H9 (cell line): ENCODE results near the gene ANKMY1. TPM values are rescaled to one million over a fixed set of nuclear protein-coding genes. Genes with fewer than 3 reads are reported as not detected.

Experiments
- DNase-seq: peaks from one replicate; pipeline ENCODE4 v3.0.0-alpha.2; 2017
- H2AFZ ChIP-seq: one replicate; pipeline ENCODE4 v1.6.1; 2013; ENCODE audit warnings: mild to moderate bottlenecking, low read length, control low read depth, moderate library complexity
- H2AK5ac ChIP-seq: 2 replicates; pipeline ENCODE4 v1.6.1; 2013; ENCODE audit warnings: low read length, control low read depth, mixed read lengths; ENCODE audit not compliant: insufficient read length
- H2BK120ac ChIP-seq: one replicate; pipeline ENCODE4 v1.6.1; 2013; ENCODE audit warnings: low read depth, mild to moderate bottlenecking, low read length, control low read depth, inconsistent platforms; ENCODE audit not compliant: poor library complexity, severe bottlenecking
- H2BK12ac ChIP-seq: 2 replicates; pipeline ENCODE4 v1.6.1; 2013; ENCODE audit warnings: low read length, control low read depth, mixed read lengths, low read depth; ENCODE audit not compliant: insufficient read length
- H2BK15ac ChIP-seq: 2 replicates; pipeline ENCODE4 v1.6.1; 2013; ENCODE audit warnings: low read depth, low read length, control low read depth
- H2BK20ac ChIP-seq: one replicate; pipeline ENCODE4 v1.6.1; 2013; ENCODE audit warnings: low read depth, mild to moderate bottlenecking, low read length, control low read depth, inconsistent platforms; ENCODE audit not compliant: poor library complexity, severe bottlenecking
- H2BK5ac ChIP-seq: 2 replicates; pipeline ENCODE4 v1.6.1; 2013; ENCODE audit warnings: low read length, control low read depth, mixed read lengths; ENCODE audit not compliant: insufficient read length
- H3K14ac ChIP-seq: 2 replicates; pipeline ENCODE4 v1.6.1; 2013; ENCODE audit warnings: low read length, control low read depth; ENCODE audit not compliant: insufficient read depth
- H3K18ac ChIP-seq: 2 replicates; pipeline ENCODE4 v1.6.1; 2013; ENCODE audit warnings: low read depth, mild to moderate bottlenecking, mixed read lengths, low read length, control low read depth; ENCODE audit not compliant: insufficient read length
- H3K23ac ChIP-seq: 2 replicates; pipeline ENCODE4 v1.6.1; 2013; ENCODE audit warnings: low read length, control low read depth, mixed read lengths, low read depth; ENCODE audit not compliant: insufficient read length
- H3K23me2 ChIP-seq: 2 replicates; pipeline ENCODE4 v1.6.1; 2013; ENCODE audit warnings: low read depth, mild to moderate bottlenecking, mixed read lengths, low read length, control low read depth; ENCODE audit not compliant: insufficient read length, poor library complexity, severe bottlenecking
- H3K27ac ChIP-seq: 2 replicates; pipeline ENCODE4 v1.5.1; 2013; ENCODE audit warnings: low read length, control low read depth, mixed read lengths, low read depth; ENCODE audit not compliant: insufficient read length
- H3K27me3 ChIP-seq: 2 replicates; pipeline ENCODE4 v1.6.1; 2013; ENCODE audit warnings: low read length, control low read depth, inconsistent platforms; ENCODE audit not compliant: insufficient read depth
- H3K4ac ChIP-seq: 2 replicates; pipeline ENCODE4 v1.6.1; 2013; ENCODE audit warnings: low read depth, mild to moderate bottlenecking, control low read depth, inconsistent platforms, low read length, moderate library complexity
- H3K4me1 ChIP-seq: 2 replicates; pipeline ENCODE4 v1.6.1; 2013; ENCODE audit warnings: low read length, control low read depth, inconsistent platforms; ENCODE audit not compliant: insufficient read depth
- H3K4me2 ChIP-seq: 2 replicates; pipeline ENCODE4 v1.6.1; 2013; ENCODE audit warnings: low read length, control low read depth, mixed read lengths; ENCODE audit not compliant: insufficient read length, insufficient read depth
- H3K56ac ChIP-seq: 2 replicates; pipeline ENCODE4 v1.6.1; 2013; ENCODE audit warnings: low read depth, mild to moderate bottlenecking, mixed read lengths, low read length, control low read depth; ENCODE audit not compliant: insufficient read length
- H3K79me1 ChIP-seq: 2 replicates; pipeline ENCODE4 v1.6.1; 2013; ENCODE audit warnings: low read depth, mild to moderate bottlenecking, moderate library complexity, low read length, control low read depth, inconsistent platforms; ENCODE audit not compliant: insufficient read depth, poor library complexity, severe bottlenecking
- H3K79me2 ChIP-seq: 2 replicates; pipeline ENCODE4 v1.6.1; 2013; ENCODE audit warnings: low read length, control low read depth, inconsistent platforms; ENCODE audit not compliant: insufficient read depth
- H3K9ac ChIP-seq: 2 replicates; pipeline ENCODE4 v1.6.1; 2013; ENCODE audit warnings: low read length, control low read depth, mixed read lengths; ENCODE audit not compliant: insufficient read length; ENCODE audit errors: extremely low read depth
- H3K9me3 ChIP-seq: one replicate; pipeline ENCODE4 v1.6.1; 2013; ENCODE audit warnings: low read depth, low read length, inconsistent platforms; ENCODE audit not compliant: control insufficient read depth
- H3T11ph ChIP-seq: one replicate; pipeline ENCODE4 v1.6.1; 2013; ENCODE audit warnings: mild to moderate bottlenecking, low read length, control low read depth, inconsistent platforms
- H4K20me1 ChIP-seq: one replicate; pipeline ENCODE4 v1.6.1; 2013; ENCODE audit not compliant: control insufficient read depth, insufficient read length, insufficient read depth
- H4K5ac ChIP-seq: 2 replicates; pipeline ENCODE4 v1.6.1; 2013; ENCODE audit warnings: low read depth, mild to moderate bottlenecking, mixed read lengths, low read length, control low read depth; ENCODE audit not compliant: insufficient read length
- H4K8ac ChIP-seq: replicated peaks from 2 replicates; pipeline ENCODE4 v1.6.1; 2013; ENCODE audit warnings: low read length, control low read depth, mixed read lengths, low read depth; ENCODE audit not compliant: insufficient read length
- H4K91ac ChIP-seq: 2 replicates; pipeline ENCODE4 v1.6.1; 2013; ENCODE audit warnings: low read depth, mild to moderate bottlenecking, moderate library complexity, mixed read lengths, low read length, control low read depth; ENCODE audit not compliant: insufficient read length
- H3K27ac Mint-ChIP-seq, 3 experiments: 2 replicates in 2 of 3; 3 replicates in 1 of 3; pipeline ENCODE4 v1.8.0; 2020 to 2021; ENCODE audit warnings: mixed read lengths in 3 of 3, mild to moderate bottlenecking in 1 of 3, moderate library complexity in 1 of 3
- H3K27me3 Mint-ChIP-seq: 2 replicates; pipeline ENCODE4 v1.8.0; 2021; ENCODE audit warnings: low read depth, mild to moderate bottlenecking, moderate library complexity, mixed read lengths
- H3K36me3 Mint-ChIP-seq, 3 experiments: 2 replicates in 2 of 3; 3 replicates in 1 of 3; pipeline ENCODE4 v1.8.0; 2020 to 2021; ENCODE audit warnings: low read depth in 3 of 3, mixed read lengths in 3 of 3; ENCODE audit not compliant: insufficient read depth in 1 of 3
- H3K4me1 Mint-ChIP-seq, 2 experiments: 2 replicates each; pipeline ENCODE4 v1.8.0; 2020; ENCODE audit warnings: mixed read lengths in 2 of 2
- H3K4me3 Mint-ChIP-seq, 2 experiments: 2 replicates in 1 of 2; 3 replicates in 1 of 2; pipeline ENCODE4 v1.8.0; 2020 to 2021; ENCODE audit warnings: mild to moderate bottlenecking in 2 of 2, mixed read lengths in 2 of 2, moderate library complexity in 1 of 2
- H3K9me3 Mint-ChIP-seq, 2 experiments: 2 replicates in 1 of 2; 3 replicates in 1 of 2; pipeline ENCODE4 v1.8.0; 2020; ENCODE audit warnings: mild to moderate bottlenecking in 2 of 2, mixed read lengths in 2 of 2, moderate library complexity in 1 of 2
- CTCF ChIP-seq: fragments of 200-600 bp; sonication (generic); conservative IDR thresholded peaks from 3 replicates; pipeline ENCODE4 v1.8.0; 2021; ENCODE audit warnings: antibody characterized with exemption, mild to moderate bottlenecking
- WGBS: extraction: QIAGEN DNeasy Blood & Tissue Kit; methylation state at CpG from one replicate; pipeline ENCODE4 v1.1.7; 2013; ENCODE audit warnings: missing lambda C conversion rate, low lambda C conversion rate, mixed read lengths; ENCODE audit not compliant: insufficient read length; ENCODE audit errors: extremely low coverage; 5-methylcytosine and 5-hydroxymethylcytosine counted together
- total RNA-seq: library from RNA; stranded (reverse); gene quantifications from 2 replicates; pipeline ENCODE4 v1.2.1, GENCODE V29; 2021

The ANKMY1 gene
- total RNA-seq, 1 experiment from 2014 or later: 13.7 TPM

GRCh38 chr2:240525802-240526201, 32.0 kb downstream of the ANKMY1 start:
- no peak overlapping the region for H3K27ac Mint-ChIP-seq
- no peak overlapping the region for H3K14ac ChIP-seq
- no peak overlapping the region for H2AK5ac ChIP-seq
- WGBS: no CpG with 5 or more reads among the region's 6 CpGs
- H3K79me2 ChIP-seq: no peaks in the 10 kb centered on the region
- peaks cover 25% of the 10 kb centered on the region for H3K9me3 ChIP-seq
- H2AFZ ChIP-seq: no peak overlapping the region
- no peak overlapping the region for H3K18ac ChIP-seq
- no peak overlapping the region for H3K27ac ChIP-seq
- no peak overlapping the region for H3K4ac ChIP-seq
- H4K8ac ChIP-seq: no peak overlapping the region
- H3K4me3 Mint-ChIP-seq: no peak overlapping the region
- H4K20me1 ChIP-seq: peaks cover under 1% of the 10 kb centered on the region
- H2BK20ac ChIP-seq: no peak overlapping the region
- H3K4me1 ChIP-seq: no peaks in the 10 kb centered on the region
- no peak overlapping the region for H2BK15ac ChIP-seq
- no peak overlapping the region for H3K23ac ChIP-seq
- H3K56ac ChIP-seq: no peak overlapping the region
- H3T11ph ChIP-seq: no peak overlapping the region
- no peak for TF ChIP-seq CTCF
- no peak overlapping the region for H4K91ac ChIP-seq
- peaks cover 66 to 79% (median 77%) of the 10 kb centered on the region in 3 experiments for H3K36me3 Mint-ChIP-seq
- peaks cover 2% of the 10 kb centered on the region for H3K27me3 Mint-ChIP-seq
- H3K27me3 ChIP-seq: no peaks in the 10 kb centered on the region
- H2BK12ac ChIP-seq: no peak overlapping the region
- no peak overlapping the region for H3K9ac ChIP-seq
- no peaks in the 10 kb centered on the region for H3K4me1 Mint-ChIP-seq
- H2BK5ac ChIP-seq: no peak overlapping the region
- no peaks in the 10 kb centered on the region for H3K79me1 ChIP-seq
- no peaks in the 10 kb centered on the region for H3K23me2 ChIP-seq
- DNase-seq: no peak
- H4K5ac ChIP-seq: no peak overlapping the region
- H3K4me2 ChIP-seq: no peak overlapping the region
- peaks cover 67 to 70% of the 10 kb centered on the region in 2 experiments for H3K9me3 Mint-ChIP-seq
- no peak overlapping the region for H2BK120ac ChIP-seq
